M059J (cell line): Measurements from ENCODE around the gene FOXN3. TPM values are rescaled to one million over a fixed set of nuclear protein-coding genes. Genes with fewer than 3 reads are reported as not detected.
A peak's percentile ranks its signal among the peaks of the same experiment; 100 is the strongest.

Experiments
- DNase-seq: peaks from one replicate; pipeline ENCODE4 v3.0.0-alpha.2; 2012; ENCODE audit warnings: low read depth
- total RNA-seq: library from RNA; depleted of rRNA; stranded (reverse); fragments of >200 nt; shearing (Covaris generic); gene quantifications from 2 replicates; pipeline ENCODE4 v1.2.3, GENCODE V29; 2014; rRNA removed

Gene FOXN3, protein sequence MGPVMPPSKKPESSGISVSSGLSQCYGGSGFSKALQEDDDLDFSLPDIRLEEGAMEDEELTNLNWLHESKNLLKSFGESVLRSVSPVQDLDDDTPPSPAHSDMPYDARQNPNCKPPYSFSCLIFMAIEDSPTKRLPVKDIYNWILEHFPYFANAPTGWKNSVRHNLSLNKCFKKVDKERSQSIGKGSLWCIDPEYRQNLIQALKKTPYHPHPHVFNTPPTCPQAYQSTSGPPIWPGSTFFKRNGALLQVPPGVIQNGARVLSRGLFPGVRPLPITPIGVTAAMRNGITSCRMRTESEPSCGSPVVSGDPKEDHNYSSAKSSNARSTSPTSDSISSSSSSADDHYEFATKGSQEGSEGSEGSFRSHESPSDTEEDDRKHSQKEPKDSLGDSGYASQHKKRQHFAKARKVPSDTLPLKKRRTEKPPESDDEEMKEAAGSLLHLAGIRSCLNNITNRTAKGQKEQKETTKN
- 9.0 and 16.7 TPM in 2 replicates for total RNA-seq

DNA sequence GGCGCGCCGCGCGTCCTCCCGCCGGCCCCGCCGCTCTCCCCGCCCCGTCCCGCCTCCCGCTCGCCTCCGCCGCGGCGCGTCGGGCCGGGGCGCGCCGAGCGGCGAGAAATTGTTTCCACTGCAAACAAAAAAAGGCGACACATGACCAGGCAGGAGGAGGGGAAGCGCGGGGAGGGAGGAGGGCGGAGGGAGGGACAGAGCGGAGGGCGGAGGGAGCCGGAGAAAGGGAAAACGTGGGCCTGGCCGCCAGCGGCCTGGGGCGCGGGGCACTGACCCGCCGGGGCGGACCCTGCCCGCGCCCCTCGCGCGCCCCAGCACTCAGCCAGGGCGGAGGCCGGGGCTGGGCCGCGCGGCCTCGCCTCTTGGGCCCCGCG lies at the start of gene FOXN3:
Gene FOXN3 (minus strand): TSS at position 143 of the 374 bp plus-strand sequence. CDS start 4,757 bp downstream, outside the sequence.
- DNase-seq = peak; percentile 81

DNA sequence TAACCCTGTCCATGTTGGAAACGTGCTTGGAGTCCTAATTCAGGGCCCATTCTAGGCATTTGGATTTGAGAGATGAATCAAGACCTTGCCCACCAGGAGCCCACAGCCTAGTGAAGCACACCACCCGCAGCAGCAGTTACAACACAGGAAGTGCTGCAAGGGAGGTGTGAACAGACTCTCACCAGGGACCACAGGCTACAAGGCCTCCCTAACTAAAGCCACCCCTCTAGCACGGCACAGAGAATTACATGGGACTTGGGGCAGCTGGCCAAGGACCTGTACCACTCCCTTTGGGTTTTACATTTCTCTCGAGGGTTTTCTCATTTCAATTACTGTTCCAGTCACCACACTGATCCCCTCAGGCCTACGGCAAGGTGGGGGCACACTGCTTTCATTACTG lies 49.5 kb upstream of the FOXN3 start:
- no peak for DNase-seq

DNA sequence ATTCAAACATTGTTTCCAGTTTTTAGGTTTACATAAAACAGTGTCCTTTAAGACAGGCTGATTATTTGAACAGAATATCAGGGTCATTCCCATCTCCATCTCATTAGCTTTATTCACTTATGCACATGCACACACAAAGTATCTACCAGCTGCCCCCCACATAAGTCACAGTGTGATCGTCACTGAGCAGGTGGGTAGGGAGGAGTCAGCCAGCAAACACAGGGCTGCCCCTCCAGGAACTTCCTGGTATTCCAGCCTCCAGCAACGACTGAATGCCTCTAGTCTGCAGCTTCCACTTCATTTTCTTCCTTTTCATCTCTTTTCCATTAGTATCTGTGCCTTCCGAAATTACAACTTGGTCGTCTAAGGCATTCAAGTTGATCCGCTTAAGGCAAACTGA lies 48.8 kb upstream of the FOXN3 start:
- no peak for DNase-seq

DNA sequence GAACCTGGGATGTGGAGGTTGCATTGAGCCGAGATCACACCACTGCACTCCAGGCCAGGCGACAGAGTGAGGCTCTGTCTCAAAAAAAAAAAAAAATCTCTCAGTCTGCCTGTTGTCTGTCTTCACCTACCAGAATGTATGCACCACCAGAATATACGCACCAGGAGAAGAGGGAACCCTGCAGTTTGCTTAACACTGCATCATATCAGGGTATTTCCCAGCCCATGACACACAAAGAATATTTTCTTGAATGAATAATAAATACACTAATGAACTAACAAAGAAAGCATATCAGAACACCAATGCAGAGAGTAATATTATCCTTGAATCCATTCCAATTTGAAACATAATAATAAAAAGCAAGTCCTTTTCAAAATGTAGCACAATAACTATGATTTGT lies 44.2 kb upstream of the FOXN3 start:
- DNase-seq = no peak

DNA sequence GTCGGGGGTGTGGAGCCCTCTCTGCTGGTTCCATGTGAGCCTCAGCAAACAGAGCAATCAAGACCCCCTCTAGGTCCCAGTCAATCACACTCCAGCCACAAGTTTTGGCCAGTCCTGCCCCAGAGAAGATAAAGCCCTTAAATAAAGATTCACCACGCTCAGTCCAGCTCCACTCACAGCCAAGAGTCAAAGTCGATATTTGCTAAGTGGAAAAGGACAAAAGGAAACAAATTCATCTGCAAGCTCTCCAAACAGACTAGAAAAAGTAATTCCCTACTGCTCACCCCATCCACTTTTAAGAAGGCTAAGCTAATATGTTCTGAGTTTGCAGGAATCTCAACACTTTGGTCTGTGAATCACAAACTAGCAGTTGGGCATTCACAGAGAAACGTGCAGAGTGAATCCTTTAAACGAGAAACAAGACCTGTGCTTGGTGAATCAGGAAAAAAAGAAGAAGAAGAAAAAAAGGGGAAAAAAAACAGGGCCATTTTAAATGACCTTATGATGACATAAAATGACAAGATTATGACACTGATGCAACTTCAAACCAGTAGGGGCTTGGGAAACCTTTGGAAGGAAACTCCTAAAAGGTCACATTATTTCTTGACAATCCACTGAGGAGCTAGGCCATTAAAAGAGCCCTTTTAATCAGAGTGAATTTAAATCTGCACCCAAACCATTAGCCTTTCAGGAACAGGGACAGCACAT lies 41.8 kb upstream of the FOXN3 start:
- no peak for DNase-seq

DNA sequence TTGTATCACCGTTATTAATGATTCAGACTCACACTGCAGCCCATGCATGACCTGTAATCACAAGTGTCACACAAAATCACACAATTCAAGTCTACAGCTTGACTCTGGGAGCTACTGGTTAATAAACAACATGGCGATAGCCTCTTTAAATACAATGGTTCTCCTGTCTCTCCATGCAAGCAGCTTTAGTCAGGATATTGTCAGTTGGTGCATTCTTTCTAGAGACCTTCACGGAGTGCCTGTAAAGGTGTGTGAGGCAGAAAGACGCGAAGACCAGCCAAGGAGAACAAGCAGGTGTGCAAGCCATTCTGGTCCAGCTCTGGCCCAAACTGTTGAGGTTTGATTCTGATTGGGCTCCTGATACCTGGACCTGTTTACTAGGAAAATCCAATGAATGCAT lies 40.0 kb upstream of the FOXN3 start:
- DNase-seq = no peak

DNA sequence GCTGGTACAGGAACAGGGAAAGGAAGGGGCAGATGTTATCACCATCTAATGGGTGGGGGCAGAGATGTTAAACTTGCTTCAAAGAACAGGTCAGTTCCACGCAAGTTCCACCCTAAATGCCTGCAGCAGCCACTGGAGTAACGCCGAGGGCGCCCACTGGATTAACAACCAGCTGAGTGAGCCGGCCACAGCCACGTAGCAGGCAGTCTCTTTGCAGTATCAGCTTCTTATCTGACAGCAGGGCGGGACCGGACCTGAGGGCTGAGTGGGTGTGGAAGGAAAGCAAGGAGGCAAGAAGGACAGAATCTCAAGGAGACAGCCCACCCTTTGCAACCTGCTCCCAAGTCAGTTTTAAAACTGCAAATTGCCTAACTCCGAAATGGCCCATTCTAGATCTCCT lies 38.4 kb upstream of the FOXN3 start:
- no peak for DNase-seq

DNA sequence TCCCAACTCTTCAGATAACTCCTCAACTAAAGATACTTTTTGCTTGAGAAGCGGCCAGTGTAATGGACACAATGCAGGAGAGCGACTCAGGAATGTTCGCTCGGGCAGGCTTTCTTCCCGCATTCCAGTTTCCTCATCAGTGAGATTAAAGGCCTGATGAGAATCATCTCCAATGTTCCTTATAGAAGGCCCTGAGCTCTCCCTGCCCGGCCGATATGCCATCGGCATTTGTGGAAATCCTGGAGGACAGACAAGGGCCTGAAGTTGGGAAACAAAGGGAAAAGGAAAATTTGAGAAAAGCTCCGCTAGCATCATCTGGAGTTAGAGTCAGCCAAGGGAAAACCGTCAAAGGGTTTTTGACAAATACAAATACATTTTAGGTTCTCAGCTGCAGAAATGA lies 38.0 kb upstream of the FOXN3 start:
- no peak for DNase-seq

DNA sequence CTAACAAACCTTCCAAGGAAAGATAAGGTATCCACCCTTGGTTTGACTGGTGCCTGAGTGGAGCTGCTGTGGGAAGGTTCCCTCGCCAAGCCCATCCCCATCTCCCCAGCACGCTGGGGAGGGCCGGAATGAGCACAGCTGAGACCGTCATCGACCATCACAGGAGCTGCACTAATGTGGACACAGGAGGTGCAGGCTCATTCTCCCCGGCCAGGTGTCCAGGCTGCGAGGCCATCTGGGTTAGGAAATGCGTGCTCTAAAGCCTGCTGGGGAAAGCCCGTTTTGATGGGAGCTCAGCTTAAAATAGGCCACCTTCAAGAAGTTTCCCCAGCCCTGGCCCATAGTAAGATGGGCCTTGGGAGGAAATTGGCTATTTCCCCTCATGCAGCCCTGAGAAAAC lies 35.2 kb upstream of the FOXN3 start:
- DNase-seq = no peak

DNA sequence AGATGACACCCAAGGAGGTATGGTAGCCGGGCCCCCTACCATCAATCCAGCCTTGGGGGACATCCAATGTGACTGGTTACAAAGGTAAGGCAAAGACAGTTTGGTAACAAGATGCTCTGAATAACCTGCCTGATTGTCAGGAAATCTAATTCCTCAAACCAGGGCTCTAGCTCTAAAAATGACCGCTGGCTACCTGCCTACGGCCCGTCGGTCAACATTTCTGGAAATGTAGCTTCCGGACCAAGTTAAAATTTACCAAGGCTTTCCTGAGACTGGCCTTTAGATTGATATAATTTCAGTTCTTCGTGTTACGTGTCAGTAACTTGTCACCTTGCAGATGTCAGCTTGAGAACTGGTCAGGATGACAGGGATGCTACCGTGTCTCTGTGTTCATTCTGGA lies 34.2 kb upstream of the FOXN3 start:
- no peak for DNase-seq

DNA sequence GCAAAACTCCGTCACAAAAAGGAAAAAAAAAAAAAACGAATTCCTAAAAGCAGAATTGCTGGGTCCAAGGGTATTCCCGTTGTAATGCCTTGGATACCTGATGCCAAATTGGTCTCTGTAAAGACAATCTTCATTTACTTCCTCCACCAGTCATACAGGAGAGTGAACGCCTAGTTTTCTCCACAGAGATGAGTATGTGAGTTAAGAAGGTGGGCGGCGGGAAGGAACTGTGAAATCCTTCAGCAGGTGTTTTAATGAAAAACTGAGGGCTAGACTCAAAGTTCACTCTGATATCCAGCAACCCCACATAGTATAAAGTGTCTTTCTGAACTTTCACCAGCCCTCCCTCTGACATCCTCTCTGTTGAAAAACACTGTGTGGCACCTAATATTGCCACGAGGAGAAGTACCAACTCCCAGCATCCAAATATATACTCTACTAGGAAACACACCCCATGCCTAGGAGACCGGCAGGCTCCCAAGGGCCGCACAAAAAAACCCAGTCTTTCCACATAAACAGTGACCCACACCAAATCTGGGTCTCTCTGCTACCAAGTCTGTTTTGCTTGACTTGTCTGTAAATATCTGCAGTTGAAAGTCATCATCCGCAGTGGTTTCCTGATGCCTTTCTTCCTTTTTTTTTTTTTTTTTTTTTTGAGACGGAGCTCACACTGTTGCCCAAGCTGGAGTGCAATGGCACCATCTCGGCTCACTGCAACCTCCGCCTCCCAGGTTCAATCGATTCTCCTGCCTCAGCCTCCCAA lies 30.3 kb upstream of the FOXN3 start:
- no peak for DNase-seq

DNA sequence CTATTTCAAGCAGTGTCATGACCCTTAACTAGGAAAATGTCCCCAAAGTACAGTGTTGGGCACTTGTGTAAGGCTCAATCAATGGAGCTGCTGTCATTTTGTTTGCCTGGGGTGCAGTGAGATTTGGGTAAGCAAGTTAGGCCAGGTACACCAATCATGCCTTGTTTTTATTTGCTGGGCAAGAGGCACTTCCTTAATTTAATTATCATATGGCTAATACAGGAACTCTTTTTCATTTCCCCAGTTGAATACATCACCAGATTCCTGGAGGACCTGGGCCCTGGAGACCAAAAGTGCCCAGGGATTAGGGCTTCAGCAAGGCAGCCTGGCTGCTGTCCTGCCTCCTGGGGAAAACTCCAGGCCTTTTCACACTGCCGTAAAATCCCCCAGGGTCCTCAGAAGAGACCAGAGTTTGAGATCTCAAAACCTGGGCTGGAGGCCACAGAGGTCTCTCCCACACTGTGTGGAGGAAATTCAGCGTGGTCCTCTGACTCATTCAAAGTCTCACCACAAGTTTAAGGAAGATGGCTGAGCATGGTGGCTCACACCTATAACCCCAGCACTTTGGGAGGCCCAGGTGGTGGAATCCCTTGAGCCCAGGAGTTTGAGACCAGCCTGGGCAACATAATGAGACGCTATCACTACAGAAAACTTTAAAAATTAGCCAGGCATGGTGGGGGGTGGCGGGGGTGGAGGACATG lies 28.4 kb upstream of the FOXN3 start:
- DNase-seq = peak; percentile 62

DNA sequence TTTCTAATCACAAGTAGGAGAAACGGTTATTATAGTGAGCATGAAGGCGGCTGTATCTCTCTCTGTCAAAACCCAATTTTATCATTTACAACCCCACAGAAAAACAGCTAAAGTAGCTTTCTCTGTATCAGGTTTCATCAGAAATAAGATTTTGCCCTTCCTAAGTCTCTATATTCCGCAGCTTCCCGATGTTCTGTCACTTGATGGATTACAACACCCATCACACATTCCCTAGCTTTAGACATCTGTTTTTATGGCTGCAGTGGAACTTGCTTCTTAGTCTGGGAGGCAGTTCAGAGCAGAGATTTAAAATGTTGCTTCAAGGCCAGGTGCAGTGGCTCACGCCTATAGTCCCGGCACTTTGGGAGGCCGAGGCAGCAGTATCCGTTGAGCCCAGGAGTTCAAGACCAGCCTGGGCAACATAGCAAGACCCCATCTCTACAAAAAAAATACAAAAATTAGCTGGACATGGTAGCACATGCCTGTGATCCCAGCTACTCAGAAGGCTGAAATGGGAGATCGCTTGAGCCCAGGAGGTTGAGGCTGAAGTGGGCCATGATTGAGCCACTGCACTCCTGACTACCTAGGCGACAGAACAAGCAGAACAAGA lies 27.6 kb upstream of the FOXN3 start:
- DNase-seq = no peak

DNA sequence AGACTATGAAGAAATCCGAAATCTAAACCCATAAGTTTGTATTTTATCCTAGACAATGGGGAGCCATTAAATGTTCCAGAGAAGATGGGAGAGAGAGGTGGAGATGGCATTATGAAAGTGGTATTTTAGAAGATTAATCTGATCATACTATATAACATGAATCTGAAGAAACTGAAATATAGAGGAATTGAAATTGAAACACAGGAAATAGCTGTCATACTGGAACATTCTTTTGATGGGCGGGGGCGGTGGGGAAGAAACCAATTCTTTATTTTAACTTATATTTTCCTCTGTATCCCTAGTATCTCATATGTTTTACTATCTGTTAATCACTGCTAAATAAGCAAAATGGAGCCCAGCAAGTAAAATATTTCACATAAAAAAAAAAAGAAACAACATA lies 27.0 kb upstream of the FOXN3 start:
- no peak for DNase-seq

DNA sequence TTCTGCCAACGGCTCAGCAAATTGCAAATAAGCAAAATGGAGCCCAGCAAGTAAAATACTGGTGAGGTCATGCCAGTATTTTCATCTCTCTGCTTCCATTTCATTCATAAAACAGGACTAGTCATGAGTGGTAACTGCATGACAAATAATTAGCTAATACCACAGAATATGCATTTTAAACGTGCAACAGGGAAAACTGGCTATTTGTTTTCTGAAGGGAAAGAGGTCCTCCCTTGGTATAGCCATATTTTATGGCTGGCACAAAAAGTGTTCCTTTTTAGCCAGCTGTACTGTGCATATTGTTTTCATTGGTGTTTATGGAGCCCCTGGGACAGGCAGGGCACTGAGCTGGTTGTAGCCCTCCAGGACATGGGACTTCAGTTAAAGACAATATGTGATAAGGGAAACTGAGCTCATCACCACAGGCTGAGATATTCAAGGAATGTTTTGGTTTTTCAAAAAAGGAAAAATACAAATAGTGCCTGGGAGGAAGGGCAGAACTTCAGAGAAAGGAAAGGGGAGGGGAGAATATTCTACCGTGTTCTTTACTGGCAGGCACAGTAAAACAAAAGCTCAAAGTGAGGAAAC lies 26.1 kb upstream of the FOXN3 start:
- peak; percentile 60 for DNase-seq

DNA sequence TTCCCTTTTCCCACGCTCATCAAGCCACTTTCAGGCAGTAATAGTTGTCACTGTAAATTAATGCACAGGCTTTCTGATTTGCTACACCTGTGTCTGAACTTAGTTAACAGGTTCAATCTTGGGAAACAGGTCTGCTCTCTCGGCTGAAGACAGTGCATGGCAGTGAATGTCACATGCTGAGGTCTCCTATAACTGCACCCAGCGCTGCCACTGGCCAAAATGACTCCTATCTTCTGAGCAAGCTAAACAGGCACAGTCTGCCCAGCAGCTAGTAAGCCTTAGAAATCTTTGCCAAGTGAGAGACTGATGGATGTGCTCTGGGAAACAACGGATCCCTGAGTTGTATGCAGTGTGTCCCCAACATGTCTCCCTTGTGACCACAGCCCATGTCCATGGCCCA lies 25.2 kb upstream of the FOXN3 start:
- no peak for DNase-seq

DNA sequence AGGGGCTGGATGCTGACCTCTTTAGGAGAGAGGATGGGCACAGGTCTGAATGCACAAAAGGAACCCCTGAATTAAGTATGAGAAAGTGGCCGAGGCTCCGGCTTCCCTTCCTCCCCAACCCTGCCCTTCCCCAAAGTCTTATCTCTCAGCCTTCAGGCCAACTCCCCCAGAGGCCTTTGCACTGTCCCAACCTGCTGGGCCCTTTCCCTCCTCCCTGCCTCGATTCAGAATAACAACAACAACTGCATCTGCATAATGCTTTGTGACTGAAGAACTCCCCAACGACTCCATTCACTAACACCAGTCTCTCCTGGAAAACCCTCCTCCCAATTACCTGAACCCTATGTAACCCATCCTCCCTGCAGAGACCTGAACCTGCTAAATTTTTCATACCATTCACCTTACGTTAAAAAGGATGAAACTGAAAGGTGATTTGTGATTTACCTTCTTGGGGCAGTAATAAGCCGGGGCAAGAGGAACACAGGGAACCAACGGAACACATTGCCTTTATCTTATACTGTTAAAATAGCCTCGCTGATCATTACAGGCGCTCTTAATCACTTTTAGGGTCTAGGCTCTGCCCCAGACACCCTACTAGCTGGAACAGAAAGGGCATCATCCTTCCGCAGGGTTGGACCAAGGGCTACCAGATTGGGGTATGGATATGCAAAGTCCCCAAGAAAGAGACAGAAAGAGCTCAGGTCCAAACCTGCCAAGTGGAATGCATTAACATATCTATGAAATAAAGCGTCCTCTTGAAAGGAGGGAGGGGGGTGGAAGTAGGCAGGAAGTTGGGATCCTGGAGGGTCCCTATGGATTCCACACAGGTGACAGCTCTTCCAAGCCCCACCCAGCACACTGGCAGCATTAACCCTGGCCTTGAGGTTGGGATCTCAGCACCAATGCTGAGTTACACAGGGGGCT lies 24.2 kb upstream of the FOXN3 start:
- DNase-seq = no peak

DNA sequence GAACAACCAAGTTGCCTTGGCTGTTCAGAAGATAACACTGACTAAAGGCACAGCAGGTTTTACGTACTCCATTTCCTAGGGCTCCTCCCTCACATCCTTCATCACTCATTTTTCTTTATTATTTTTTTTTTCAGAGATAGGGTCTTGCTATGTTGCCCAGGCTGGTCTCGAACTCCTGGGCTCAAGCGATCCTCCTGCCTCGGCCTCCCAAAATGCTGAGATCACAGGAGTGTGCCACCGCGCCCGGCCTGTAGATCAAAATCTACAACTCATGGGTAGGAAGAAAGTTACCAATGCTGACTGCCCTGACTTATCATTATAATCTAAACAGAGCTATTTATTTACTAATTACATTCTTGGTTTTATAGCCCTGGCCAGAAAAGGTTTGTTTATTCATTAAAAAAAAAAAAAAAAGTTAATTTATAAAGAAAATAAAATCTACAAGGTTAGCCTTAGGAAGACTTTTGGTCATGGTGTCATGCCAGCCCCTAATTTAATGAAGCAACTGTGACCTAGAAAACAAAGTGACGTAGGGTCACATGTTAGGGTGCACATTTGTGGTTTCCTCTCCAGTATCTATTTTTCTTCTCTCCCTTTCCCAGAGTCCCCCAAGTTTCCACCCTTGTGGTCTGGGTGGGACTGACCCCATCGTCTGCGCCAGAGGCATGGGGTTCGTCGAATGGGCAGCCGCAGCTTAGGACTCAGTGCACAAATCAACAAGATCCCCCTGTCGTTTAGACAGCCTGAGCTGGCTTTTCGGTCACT lies 19.0 kb upstream of the FOXN3 start:
- DNase-seq = no peak

DNA sequence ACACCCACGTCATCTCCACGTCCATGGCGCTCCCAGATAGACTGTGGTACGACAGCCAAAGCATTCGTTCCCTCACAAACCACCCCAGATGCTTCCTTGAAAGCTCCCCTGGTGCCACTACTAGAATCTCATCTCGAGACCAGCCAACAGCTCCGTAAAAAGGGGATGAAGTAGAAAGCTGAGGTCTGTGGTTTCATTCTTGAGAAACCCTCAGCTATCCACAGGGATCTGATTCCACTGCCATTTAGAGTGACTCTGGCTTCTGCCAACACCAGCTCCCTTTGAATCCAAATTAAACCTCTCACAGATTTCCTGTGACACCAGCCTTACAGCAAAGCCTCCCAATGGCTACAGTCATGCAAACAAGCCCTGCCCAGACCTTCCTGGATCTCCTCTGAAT lies 18.5 kb upstream of the FOXN3 start:
- peak; percentile 55 for DNase-seq
